WTC11 (cell line): ENCODE results near the gene SLC46A1. TPM values are rescaled to one million over a fixed set of nuclear protein-coding genes. Genes with fewer than 3 reads are reported as not detected.

Experiments
- ATAC-seq: fragments of 200-7000 bp; cut with Tn5 transposase; 2 replicates; pipeline ENCODE4 v1.10.0; 2021; ENCODE audit warnings: mild to moderate bottlenecking, moderate library complexity
- CTCF ChIA-PET: fragments of 300-600 bp; sonication (Branson Sonifier 250); formaldehyde crosslinking; loops from one replicate; lab custom pipeline; 2021; ENCODE audit warnings: antibody characterized with exemption; lab: Charles Lee
- POLR2A ChIA-PET: fragments of 350-600 bp; sonication (Branson Sonifier 250); formaldehyde crosslinking; loops from one replicate; lab custom pipeline; 2021; ENCODE audit warnings: antibody characterized with exemption; lab: Charles Lee
- DNase-seq: peaks from one replicate; pipeline ENCODE4 v3.0.0; 2021; ENCODE audit warnings: low spot score
- H3K27ac Mint-ChIP-seq: 2 replicates; pipeline ENCODE4 v1.8.0; 2021; ENCODE audit warnings: mixed read lengths
- H3K27me3 Mint-ChIP-seq: 2 replicates; pipeline ENCODE4 v1.8.0; 2021; ENCODE audit warnings: low read depth, mild to moderate bottlenecking, moderate library complexity, mixed read lengths
- H3K36me3 Mint-ChIP-seq: 2 replicates; pipeline ENCODE4 v1.8.0; 2021; ENCODE audit warnings: mixed read lengths
- H3K4me1 Mint-ChIP-seq: 2 replicates; pipeline ENCODE4 v1.8.0; 2022; ENCODE audit warnings: mixed read lengths
- H3K4me3 Mint-ChIP-seq: 2 replicates; pipeline ENCODE4 v1.8.0; 2021; ENCODE audit warnings: mild to moderate bottlenecking, moderate library complexity, mixed read lengths
- H3K9me3 Mint-ChIP-seq: 2 replicates; pipeline ENCODE4 v1.8.0; 2021; ENCODE audit warnings: mixed read lengths
- AFF4 ChIP-seq: sonication (generic); formaldehyde crosslinking; IDR thresholded peaks from 2 replicates; pipeline ENCODE4 v1.8.1; 2023; ENCODE audit warnings: mild to moderate bottlenecking, missing genetic modification reagents, borderline replicate concordance
- ATF2 ChIP-seq: sonication (generic); formaldehyde crosslinking; IDR thresholded peaks from 2 replicates; pipeline ENCODE4 v1.8.1; 2022; ENCODE audit warnings: low read depth, missing genetic modification reagents, borderline replicate concordance
- ETV6 ChIP-seq: sonication (generic); formaldehyde crosslinking; IDR thresholded peaks from 2 replicates; pipeline ENCODE4 v1.8.1; 2022; ENCODE audit warnings: mild to moderate bottlenecking, missing genetic modification reagents
- HMGA2 ChIP-seq: fragments of 250-450 bp; sonication (Bioruptor Pico); IDR thresholded peaks from 2 replicates; pipeline ENCODE4 v1.4.0; 2021; ENCODE audit warnings: mild to moderate bottlenecking, moderate library complexity
- JAZF1 ChIP-seq: fragments of 250-450 bp; sonication (Bioruptor Pico); IDR thresholded peaks from 2 replicates; pipeline ENCODE4 v1.9.0; 2021; ENCODE audit warnings: moderate library complexity, mild to moderate bottlenecking, inconsistent platforms
- KAT7 ChIP-seq: sonication (generic); formaldehyde crosslinking; IDR thresholded peaks from 2 replicates; pipeline ENCODE4 v1.8.1; 2023; ENCODE audit warnings: missing genetic modification reagents, mild to moderate bottlenecking, borderline replicate concordance
- NFYB ChIP-seq: sonication (generic); formaldehyde crosslinking; conservative IDR thresholded peaks from 2 replicates; pipeline ENCODE4 v1.8.0; 2022; ENCODE audit warnings: low read depth, missing genetic modification reagents
- NR1H2 ChIP-seq: sonication (generic); formaldehyde crosslinking; IDR thresholded peaks from 2 replicates; pipeline ENCODE4 v1.9.0; 2021; ENCODE audit warnings: mild to moderate bottlenecking, moderate library complexity, missing genetic modification reagents
- OVOL2 ChIP-seq: fragments of 250-450 bp; sonication (Bioruptor Pico); IDR thresholded peaks from 2 replicates; pipeline ENCODE4 v1.9.0; 2021; ENCODE audit warnings: mild to moderate bottlenecking, borderline replicate concordance
- RELA ChIP-seq: sonication (generic); formaldehyde crosslinking; IDR thresholded peaks from 2 replicates; pipeline ENCODE4 v1.8.1; 2022; ENCODE audit warnings: missing genetic modification reagents, mild to moderate bottlenecking, borderline replicate concordance
- RORB ChIP-seq: fragments of 250-450 bp; sonication (Bioruptor Pico); IDR thresholded peaks from 2 replicates; pipeline ENCODE4 v1.9.0; 2021; ENCODE audit warnings: mild to moderate bottlenecking
- TCF7 ChIP-seq: sonication (generic); formaldehyde crosslinking; IDR thresholded peaks from 2 replicates; pipeline ENCODE4 v1.8.0; 2022; ENCODE audit warnings: mild to moderate bottlenecking, low read depth, missing genetic modification reagents, moderate library complexity
- total RNA-seq: library from RNA; stranded (reverse); gene quantifications from 3 replicates; pipeline ENCODE4 v1.2.3, GENCODE V29; 2021
- TF ChIP-seq, protein P1 (sequence below): sonication (generic); formaldehyde crosslinking; conservative IDR thresholded peaks from 2 replicates; pipeline ENCODE4 v1.8.1; 2022; ENCODE audit warnings: mild to moderate bottlenecking, missing genetic modification reagents
- TF ChIP-seq, protein P2 (sequence below): sonication (generic); formaldehyde crosslinking; IDR thresholded peaks from 2 replicates; pipeline ENCODE4 v1.8.1; 2023; ENCODE audit warnings: mild to moderate bottlenecking, missing genetic modification reagents, moderate library complexity
- TF ChIP-seq, protein P3 (sequence below): sonication (generic); formaldehyde crosslinking; IDR thresholded peaks from 2 replicates; pipeline ENCODE4 v1.8.0; 2022; ENCODE audit warnings: mild to moderate bottlenecking, missing genetic modification reagents
- TF ChIP-seq, protein P4 (sequence below): sonication (generic); formaldehyde crosslinking; IDR thresholded peaks from 2 replicates; pipeline ENCODE4 v1.8.1; 2022; ENCODE audit warnings: low read depth, mild to moderate bottlenecking, moderate library complexity, missing genetic modification reagents, borderline replicate concordance

The SLC46A1 gene
- total RNA-seq, 1 experiment from 2014 or later, result 6.7 TPM

GRCh38 chr17:28392491-28392890 lies 13.5 kb downstream of the SLC46A1 start:
- ChIA-PET CTCF (interaction anchor here (0.7 kb wide), 1 partner anchor 24 kb away, joined by 4 read pairs; no protein-coding TSS in a partner anchor), POLR2A (no interaction called here)
- Mint-ChIP-seq H3K36me3 (peaks cover 10% of the 10 kb centered on the region), H3K27ac (no peak overlapping the region), H3K4me1 (peaks cover 9% of the 10 kb centered on the region), H3K27me3 (peaks cover 9% of the 10 kb centered on the region), H3K4me3 (no peak overlapping the region), H3K9me3 (no peaks in the 10 kb centered on the region)
- DNase-seq, result no peak
- TF ChIP-seq AFF4 (CRISPR knock-in tag) (no peak), RELA (CRISPR knock-in tag) (no peak), KAT7 (CRISPR knock-in tag) (no peak)
- 0 out of 2 replicates have a peak, but pooled peaks have one; percentile 33 for ATAC-seq

DNA sequence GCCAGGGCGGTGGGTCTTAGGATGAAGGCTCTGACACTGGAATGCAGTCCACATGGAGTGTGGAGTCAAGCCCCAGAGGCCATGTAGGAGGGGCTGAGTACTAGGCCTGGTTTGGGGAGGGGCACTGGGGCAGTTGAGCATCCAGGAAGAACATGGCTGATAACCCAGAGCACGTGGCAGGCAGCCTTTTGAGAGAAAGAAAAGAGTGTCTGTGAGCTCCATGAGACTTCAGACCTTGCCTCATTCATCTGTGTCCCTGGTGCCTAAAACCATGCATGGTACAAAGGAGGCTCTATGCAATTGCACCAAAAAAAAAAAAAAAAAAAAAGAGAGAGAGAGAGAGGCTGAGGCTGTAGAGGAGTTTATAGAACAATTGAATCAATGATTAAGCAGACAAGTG lies 14.6 kb downstream of the SLC46A1 start:
- ChIA-PET POLR2A (interaction anchor here (0.7 kb wide), 1 partner anchor 225 kb away, joined by 5 read pairs; no protein-coding TSS in a partner anchor), CTCF (interaction anchor here (0.6 to 1.1 kb wide), 4 partner anchors 8 to 150 kb away, joined by 3 to 5 read pairs (median 3); no protein-coding TSS in a partner anchor)
- DNase-seq, result no peak
- Mint-ChIP-seq H3K27me3 (peaks cover 18% of the 10 kb centered on the region), H3K4me1 (peaks cover 9% of the 10 kb centered on the region), H3K36me3 (peaks cover 10% of the 10 kb centered on the region), H3K9me3 (no peaks in the 10 kb centered on the region), H3K4me3 (no peak overlapping the region), H3K27ac (no peak overlapping the region)
- TF ChIP-seq ETV6 (CRISPR knock-in tag) (no peak), OVOL2 (CRISPR knock-in tag) (no peak), NR1H2 (CRISPR knock-in tag) (no peak), NFYB (CRISPR knock-in tag) (no peak), RORB (CRISPR knock-in tag) (no peak), HMGA2 (CRISPR knock-in tag) (no peak), JAZF1 (CRISPR knock-in tag) (no peak)
- TF ChIP-seq, protein P1, sequence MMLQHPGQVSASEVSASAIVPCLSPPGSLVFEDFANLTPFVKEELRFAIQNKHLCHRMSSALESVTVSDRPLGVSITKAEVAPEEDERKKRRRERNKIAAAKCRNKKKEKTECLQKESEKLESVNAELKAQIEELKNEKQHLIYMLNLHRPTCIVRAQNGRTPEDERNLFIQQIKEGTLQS (CRISPR knock-in tag), result no peak
- TF ChIP-seq, protein P2, sequence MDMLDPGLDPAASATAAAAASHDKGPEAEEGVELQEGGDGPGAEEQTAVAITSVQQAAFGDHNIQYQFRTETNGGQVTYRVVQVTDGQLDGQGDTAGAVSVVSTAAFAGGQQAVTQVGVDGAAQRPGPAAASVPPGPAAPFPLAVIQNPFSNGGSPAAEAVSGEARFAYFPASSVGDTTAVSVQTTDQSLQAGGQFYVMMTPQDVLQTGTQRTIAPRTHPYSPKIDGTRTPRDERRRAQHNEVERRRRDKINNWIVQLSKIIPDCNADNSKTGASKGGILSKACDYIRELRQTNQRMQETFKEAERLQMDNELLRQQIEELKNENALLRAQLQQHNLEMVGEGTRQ (CRISPR knock-in tag), result no peak
- TF ChIP-seq, protein P3, sequence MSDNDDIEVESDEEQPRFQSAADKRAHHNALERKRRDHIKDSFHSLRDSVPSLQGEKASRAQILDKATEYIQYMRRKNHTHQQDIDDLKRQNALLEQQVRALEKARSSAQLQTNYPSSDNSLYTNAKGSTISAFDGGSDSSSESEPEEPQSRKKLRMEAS (CRISPR knock-in tag), result no peak
- TF ChIP-seq, protein P4, sequence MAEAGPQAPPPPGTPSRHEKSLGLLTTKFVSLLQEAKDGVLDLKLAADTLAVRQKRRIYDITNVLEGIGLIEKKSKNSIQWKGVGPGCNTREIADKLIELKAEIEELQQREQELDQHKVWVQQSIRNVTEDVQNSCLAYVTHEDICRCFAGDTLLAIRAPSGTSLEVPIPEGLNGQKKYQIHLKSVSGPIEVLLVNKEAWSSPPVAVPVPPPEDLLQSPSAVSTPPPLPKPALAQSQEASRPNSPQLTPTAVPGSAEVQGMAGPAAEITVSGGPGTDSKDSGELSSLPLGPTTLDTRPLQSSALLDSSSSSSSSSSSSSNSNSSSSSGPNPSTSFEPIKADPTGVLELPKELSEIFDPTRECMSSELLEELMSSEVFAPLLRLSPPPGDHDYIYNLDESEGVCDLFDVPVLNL, result no peak
- ATAC-seq, result no peak

DNA sequence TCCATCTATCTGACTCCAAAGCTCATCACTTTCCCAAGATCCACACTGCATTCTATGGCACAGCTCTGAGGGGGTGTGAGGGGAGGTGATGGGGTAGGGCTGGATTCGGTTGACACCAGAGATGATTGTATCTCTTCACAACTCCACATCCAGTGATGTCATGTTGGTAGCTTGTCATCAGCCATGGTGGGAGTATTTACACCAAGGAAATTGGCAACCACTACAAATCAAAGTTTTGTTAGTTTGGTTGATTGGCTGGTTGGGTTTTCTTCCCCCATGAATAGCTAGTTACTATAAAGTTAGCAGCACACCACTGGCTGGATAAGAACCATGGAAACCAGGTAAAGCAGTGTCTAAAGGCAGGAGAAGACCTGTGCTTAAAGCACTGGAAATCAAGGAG lies 15.0 kb downstream of the SLC46A1 start:
- Mint-ChIP-seq H3K4me3 (no peak overlapping the region), H3K4me1 (peaks cover 9% of the 10 kb centered on the region), H3K36me3 (peaks cover 10% of the 10 kb centered on the region), H3K27me3 (peaks cover 22% of the 10 kb centered on the region), H3K27ac (no peak overlapping the region), H3K9me3 (no peaks in the 10 kb centered on the region)
- ChIA-PET CTCF (interaction anchor here (0.6 to 1.1 kb wide), 2 partner anchors 8 to 26 kb away, joined by 3 to 5 read pairs; no protein-coding TSS in a partner anchor), POLR2A (no interaction called here)
- DNase-seq (no peak), ATAC-seq (no peak)
- TF ChIP-seq ATF2 (CRISPR knock-in tag), result no peak
- TF ChIP-seq TCF7, result no peak
